Mesodermal cell (in vitro differentiated cells): ENCODE results near the gene PDXDC1.
"Not testable (repeated sequence)": the region's sequence is repeated elsewhere in the genome, so short reads cannot be mapped to it uniquely, and the experiment has no call there.

Experiments
- H3K27ac ChIP-seq: 2 replicates; pipeline ENCODE4 v1.7.0; 2013; ENCODE audit warnings: mild to moderate bottlenecking, low read depth, low read length, moderate library complexity; ENCODE audit not compliant: severe bottlenecking
- H3K36me3 ChIP-seq: 2 replicates; pipeline ENCODE4 v1.7.1; 2013; ENCODE audit warnings: mild to moderate bottlenecking, low read length, moderate library complexity; ENCODE audit not compliant: control insufficient read depth, insufficient read depth
- H3K4me1 ChIP-seq: one replicate; pipeline ENCODE4 v1.7.1; 2013; ENCODE audit warnings: mild to moderate bottlenecking, low read length; ENCODE audit not compliant: insufficient read depth, control insufficient read depth, poor library complexity, severe bottlenecking
- H3K4me3 ChIP-seq: 2 replicates; pipeline ENCODE4 v1.7.0; 2013; ENCODE audit warnings: low read length, control low read depth, mild to moderate bottlenecking; ENCODE audit not compliant: insufficient read depth, poor library complexity, severe bottlenecking; ENCODE audit errors: extremely low read depth
- H3K9me3 ChIP-seq: 2 replicates; pipeline ENCODE4 v1.7.1; 2013; ENCODE audit warnings: mild to moderate bottlenecking, low read length, moderate library complexity; ENCODE audit not compliant: control insufficient read depth
- WGBS, 2 experiments: methylation state at CpG; one replicate each; pipeline ENCODE4 v1.1.5; 2013; ENCODE audit warnings: missing lambda C conversion rate in 2 of 2; ENCODE audit not compliant: insufficient coverage in 2 of 2; 5-methylcytosine and 5-hydroxymethylcytosine counted together

PDXDC1 gene

GRCh38 chr16:15044286-15044685 lies 69.5 kb downstream of the PDXDC1 start:
- 96 to 97% methylated on average over 10 to 11 of the region's 11 CpGs for WGBS, 2 experiments

GRCh38 chr16:15045270-15045669 lies 70.4 kb downstream of the PDXDC1 start:
- H3K4me3 ChIP-seq, H3K4me1 ChIP-seq, H3K27ac ChIP-seq, H3K9me3 ChIP-seq: not testable (repeated sequence)
- WGBS, 2 experiments = 97 to 98% methylated on average over 8 of the region's 9 CpGs
- peaks cover 67% of the 10 kb centered on the region for H3K36me3 ChIP-seq

More at GRCh38 chr16:15044286-15044685, 69.5 kb downstream of the PDXDC1 start:
- Histone ChIP-seq H3K36me3 (peaks cover 76% of the 10 kb centered on the region), H3K9me3 (no peaks in the 10 kb centered on the region), H3K4me1 (no peaks in the 10 kb centered on the region), H3K4me3 (no peak overlapping the region), H3K27ac (no peak overlapping the region)

DNA sequence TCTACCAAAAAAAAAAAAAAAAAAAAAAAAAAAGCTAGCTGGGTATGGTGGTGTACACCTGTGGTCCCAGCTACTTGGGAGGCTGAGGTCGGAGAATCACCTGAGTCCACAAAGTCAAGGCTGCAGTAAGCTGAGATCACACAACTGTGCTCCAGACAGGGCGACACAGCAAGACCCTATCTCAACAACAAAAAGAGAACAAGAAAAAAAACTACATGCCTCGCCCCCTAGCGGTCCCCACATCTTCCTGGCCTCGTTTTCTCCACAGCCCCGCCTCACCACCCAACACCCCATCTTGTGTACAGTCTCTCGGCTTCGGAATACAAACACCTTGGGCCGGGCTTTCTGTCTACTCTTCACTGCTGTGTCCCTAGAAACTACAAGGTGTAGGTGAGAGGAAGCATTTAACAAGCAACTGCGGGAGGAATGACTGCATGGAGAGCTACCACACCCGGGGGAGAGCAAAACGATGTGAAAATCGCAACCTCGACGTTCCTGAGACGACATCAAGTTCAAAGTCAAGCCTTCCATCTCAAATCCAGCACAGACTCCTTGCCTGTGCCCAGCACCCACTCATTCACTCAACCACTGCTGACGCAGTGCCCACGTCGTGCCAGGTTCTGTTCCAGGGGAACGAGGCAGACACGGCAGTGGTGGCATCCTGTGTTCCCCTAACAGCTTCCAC lies 72.0 kb downstream of the PDXDC1 start:
- WGBS, 2 experiments = 95 to 96% methylated on average over 14 to 18 of the region's 21 CpGs
- Histone ChIP-seq H3K4me1 (no peaks in the 10 kb centered on the region), H3K27ac (no peak overlapping the region), H3K4me3 (no peak overlapping the region), H3K36me3 (peaks cover 60% of the 10 kb centered on the region), H3K9me3 (no peaks in the 10 kb centered on the region)

DNA sequence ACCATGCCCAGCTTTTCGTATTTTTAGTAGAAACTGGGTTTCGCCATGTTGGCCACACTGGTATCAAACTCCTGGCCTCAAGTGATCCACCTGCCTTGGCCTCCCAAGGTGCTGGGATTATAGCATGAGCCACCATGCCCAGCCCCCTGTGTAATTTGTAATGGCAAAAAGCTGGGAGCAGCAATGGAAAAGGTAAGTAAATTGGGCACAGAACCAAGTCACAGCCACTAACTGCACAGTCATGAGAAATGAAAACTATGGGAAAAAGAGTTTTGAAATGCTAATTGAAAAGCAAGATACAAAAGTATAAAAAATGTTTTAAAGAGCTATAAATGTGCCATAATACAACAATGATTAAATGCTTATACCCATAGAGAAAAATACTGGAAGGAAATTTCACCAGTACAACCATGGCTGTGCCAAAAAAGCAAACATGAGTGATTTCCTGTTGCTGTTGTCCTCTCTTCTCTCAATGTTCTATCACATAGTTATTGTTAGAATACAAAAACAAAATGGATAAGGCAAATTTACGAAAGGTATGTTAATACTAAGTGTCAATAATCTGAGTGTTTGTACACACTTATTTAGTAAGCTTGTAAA lies 74.9 kb downstream of the PDXDC1 start:
- no peak overlapping the region for H3K27ac ChIP-seq

GRCh38 chr16:15050440-15050839 lies 75.6 kb downstream of the PDXDC1 start:
- peaks cover 43% of the 10 kb centered on the region for H3K36me3 ChIP-seq
- H3K4me1 ChIP-seq, H3K4me3 ChIP-seq, H3K27ac ChIP-seq, H3K9me3 ChIP-seq: not testable (repeated sequence)
- WGBS, 2 experiments = no CpG with 5 or more reads among the region's 1 CpG

More for the DNA sequence above, 74.9 kb downstream of the PDXDC1 start:
- Histone ChIP-seq H3K9me3 (no peaks in the 10 kb centered on the region), H3K4me1 (no peaks in the 10 kb centered on the region), H3K4me3 (no peak overlapping the region), H3K36me3 (peaks cover 44% of the 10 kb centered on the region)
- WGBS, 2 experiments = 85 to 100% methylated on average over 2 of the region's 3 CpGs

DNA sequence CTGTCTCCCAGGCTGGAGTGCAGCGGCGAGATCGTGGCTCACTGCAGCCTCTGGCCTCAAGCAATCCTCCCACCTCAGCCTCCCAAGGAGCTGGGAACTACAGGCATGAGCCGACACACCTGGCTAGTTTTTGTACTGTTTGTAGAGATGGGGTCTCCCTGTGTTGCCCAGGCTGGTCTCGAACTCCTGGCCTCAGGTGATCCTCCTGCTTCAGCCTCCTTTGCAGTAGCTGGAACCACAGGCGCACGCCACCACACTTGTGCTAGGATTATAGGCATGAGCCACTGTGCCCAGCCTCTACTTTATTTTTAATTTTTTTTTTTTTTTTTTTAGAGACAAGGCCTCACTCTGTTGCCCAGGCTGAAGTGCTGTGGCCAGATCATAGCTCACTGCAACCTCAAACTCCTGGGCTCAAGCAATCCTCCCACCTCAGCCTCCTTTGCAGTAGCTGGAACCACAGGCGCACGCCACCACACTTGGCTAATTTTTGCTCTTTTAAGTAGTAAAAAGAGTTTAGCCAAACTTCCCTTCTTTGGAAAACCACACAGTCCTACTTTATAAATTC lies 76.6 kb downstream of the PDXDC1 start:
- Histone ChIP-seq H3K4me3 (no peak overlapping the region), H3K36me3 (peaks cover 36% of the 10 kb centered on the region), H3K27ac (no peak overlapping the region), H3K4me1 (no peaks in the 10 kb centered on the region), H3K9me3 (no peaks in the 10 kb centered on the region)
- 88 to 100% methylated on average over 2 to 6 of the region's 9 CpGs for WGBS, 2 experiments

DNA sequence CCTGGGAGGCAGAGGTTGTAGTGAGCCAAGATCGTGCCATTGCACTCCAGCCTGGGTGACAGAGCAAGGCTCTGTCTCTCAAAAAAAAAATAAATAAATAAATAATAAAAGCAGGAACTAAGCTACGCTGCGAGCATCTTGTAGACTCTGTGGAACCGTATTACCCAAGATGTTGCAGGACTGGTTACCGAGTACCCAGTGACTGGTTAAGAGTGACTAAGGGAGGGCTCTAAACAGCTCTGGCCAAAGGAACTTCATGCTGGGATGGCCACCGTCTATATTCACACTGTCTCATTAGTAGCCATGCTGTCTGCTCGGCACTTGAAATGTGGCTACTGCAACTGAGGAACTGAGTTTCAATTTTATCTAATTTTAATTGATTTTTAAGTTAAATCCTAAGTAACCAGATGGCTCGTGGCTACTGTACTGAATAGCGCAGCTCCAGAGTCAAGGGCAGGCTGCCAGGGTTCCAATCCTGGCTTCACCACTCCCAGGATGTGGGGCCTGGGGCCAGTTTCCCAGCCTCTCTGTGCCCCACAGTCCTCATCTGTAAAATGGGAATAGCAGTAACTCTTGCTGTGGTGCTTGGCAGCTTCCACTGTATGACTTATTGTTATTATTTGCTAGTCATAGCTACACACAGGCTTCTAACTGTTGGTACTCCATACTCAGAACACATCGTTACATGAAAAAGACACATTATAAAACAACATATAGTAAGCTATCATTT lies 78.1 kb downstream of the PDXDC1 start:
- Histone ChIP-seq H3K4me1 (no peaks in the 10 kb centered on the region), H3K36me3 (peaks cover 25% of the 10 kb centered on the region), H3K9me3 (no peaks in the 10 kb centered on the region), H3K4me3 (no peak overlapping the region), H3K27ac (no peak overlapping the region)
- 87 to 95% methylated on average over 6 to 7 of the region's 10 CpGs for WGBS, 2 experiments

DNA sequence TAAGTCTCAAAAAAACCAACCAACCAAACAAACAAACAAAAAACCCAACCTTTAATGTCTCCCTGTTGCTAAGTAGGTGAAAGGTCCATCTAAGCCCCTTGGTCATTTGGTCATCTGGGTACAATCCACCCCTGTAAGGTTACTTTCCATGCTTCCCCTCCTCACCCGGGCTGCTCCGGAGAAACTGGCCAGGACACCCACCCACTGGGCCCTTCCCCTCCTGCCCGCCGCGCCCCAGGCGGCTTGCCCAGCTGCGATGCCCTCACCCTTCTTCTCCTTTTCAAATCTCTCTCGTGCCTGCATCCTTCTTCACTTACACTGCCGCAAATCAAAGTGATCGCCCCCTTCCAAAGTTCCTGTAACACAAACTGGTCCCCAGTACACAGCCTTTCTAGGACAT lies 79.1 kb downstream of the PDXDC1 start:
- Histone ChIP-seq H3K36me3 (peaks cover 31% of the 10 kb centered on the region), H3K27ac (no peak overlapping the region), H3K9me3 (no peaks in the 10 kb centered on the region), H3K4me1 (no peaks in the 10 kb centered on the region), H3K4me3 (no peak overlapping the region)
- 95 to 97% methylated on average over 8 to 10 of the region's 10 CpGs for WGBS, 2 experiments

DNA sequence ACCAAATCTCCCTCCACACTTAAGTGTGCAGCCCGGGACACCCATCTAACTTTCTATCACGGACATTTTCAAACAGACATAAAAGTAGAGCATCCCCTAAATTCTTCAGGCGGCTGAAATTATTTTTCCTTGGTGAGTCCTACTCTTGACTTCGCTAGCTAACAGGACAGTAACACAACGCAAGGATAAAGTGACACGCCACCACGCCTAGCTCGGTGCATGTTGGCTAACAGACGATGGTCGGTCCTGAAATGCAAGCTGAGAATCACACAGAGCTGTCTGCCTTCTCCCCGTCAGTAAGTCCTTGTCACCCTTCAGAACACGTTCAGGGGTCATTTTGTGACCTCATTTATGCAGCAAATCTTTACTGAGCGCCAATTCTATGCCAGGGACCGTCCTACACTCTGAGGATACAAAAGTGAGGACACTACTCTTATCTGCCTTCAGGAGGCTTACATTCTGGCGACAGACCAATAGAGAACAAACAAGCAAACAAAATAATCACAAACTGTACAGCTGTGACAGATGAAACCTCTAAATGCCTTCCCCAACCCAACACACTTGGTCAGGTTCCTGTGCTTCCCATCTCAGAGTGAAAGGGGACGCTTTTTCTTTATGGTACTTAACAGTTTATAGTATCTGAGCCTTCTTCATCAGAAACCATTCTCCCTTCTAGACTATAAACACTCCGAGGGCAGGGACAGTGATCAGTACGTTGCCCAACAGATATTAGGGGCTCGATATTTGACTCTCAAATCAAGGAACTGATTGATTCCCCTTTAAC lies 79.7 kb downstream of the PDXDC1 start:
- WGBS, 2 experiments = 94% methylated on average over 19 of the region's 19 CpGs
- H3K4me3 ChIP-seq = peak overlapping the region; percentile 98

More for the DNA sequence above, 79.7 kb downstream of the PDXDC1 start:
- no peak overlapping the region for H3K27ac ChIP-seq
- peaks cover 37% of the 10 kb centered on the region for H3K36me3 ChIP-seq
- H3K9me3 ChIP-seq = no peaks in the 10 kb centered on the region
- no peaks in the 10 kb centered on the region for H3K4me1 ChIP-seq
